ENCODE results near the gene GDPD2.

Gene GDPD2

GRCh38 chrX:70411475-70411874 lies 11.6 kb upstream of the GDPD2 start:
- no peak for DNase-seq
- H3K36me3 ChIP-seq (replicated peaks; ENCODE audit: insufficient read depth, low read length) = no peaks in the 10 kb centered on the region
- H3K4me1 ChIP-seq (ENCODE audit: low read length) = no peaks in the 10 kb centered on the region
- no peak overlapping the region for H3K9ac ChIP-seq (ENCODE audit: low read length)
- no peaks in the 10 kb centered on the region for H4K20me1 ChIP-seq (ENCODE audit: insufficient read depth, low read length)
- H3K9me2 ChIP-seq (replicated peaks; ENCODE audit: insufficient read depth, low read length) = no peaks in the 10 kb centered on the region
- H3K9me3 ChIP-seq (replicated peaks; ENCODE audit: insufficient read depth, low read length) = no peaks in the 10 kb centered on the region
- H3K4me2 ChIP-seq (ENCODE audit: low read depth, low read length) = no peak overlapping the region
- H3K27me3 ChIP-seq (replicated peaks; ENCODE audit: insufficient read depth, low read length) = no peaks in the 10 kb centered on the region
- TF ChIP-seq EZH2 (optimal IDR thresholded peaks at IDR 0.05; ENCODE audit: low read depth, low read length) = no peak
- TF ChIP-seq, protein P1, sequence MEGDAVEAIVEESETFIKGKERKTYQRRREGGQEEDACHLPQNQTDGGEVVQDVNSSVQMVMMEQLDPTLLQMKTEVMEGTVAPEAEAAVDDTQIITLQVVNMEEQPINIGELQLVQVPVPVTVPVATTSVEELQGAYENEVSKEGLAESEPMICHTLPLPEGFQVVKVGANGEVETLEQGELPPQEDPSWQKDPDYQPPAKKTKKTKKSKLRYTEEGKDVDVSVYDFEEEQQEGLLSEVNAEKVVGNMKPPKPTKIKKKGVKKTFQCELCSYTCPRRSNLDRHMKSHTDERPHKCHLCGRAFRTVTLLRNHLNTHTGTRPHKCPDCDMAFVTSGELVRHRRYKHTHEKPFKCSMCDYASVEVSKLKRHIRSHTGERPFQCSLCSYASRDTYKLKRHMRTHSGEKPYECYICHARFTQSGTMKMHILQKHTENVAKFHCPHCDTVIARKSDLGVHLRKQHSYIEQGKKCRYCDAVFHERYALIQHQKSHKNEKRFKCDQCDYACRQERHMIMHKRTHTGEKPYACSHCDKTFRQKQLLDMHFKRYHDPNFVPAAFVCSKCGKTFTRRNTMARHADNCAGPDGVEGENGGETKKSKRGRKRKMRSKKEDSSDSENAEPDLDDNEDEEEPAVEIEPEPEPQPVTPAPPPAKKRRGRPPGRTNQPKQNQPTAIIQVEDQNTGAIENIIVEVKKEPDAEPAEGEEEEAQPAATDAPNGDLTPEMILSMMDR (IDR thresholded peaks at IDR 0.05; ENCODE audit: low read length) = no peak
- H2AFZ ChIP-seq (ENCODE audit: low read length) = no peak overlapping the region
- H3K79me2 ChIP-seq (ENCODE audit: low read length) = no peaks in the 10 kb centered on the region
- no peak overlapping the region for H3K4me3 ChIP-seq (ENCODE audit: low read length)
- no peak overlapping the region for H3K27ac ChIP-seq (ENCODE audit: low read length)
- H3F3A ChIP-seq (ENCODE audit: insufficient read depth, low read length) = no peaks in the 10 kb centered on the region

GRCh38 chrX:70421618-70422017 lies 1.5 kb upstream of the GDPD2 start:
- Histone ChIP-seq H4K20me1 (ENCODE audit: insufficient read depth, low read length) (no peaks in the 10 kb centered on the region), H3K36me3 (replicated peaks; ENCODE audit: insufficient read depth, low read length) (no peaks in the 10 kb centered on the region), H3K9me3 (replicated peaks; ENCODE audit: insufficient read depth, low read length) (no peaks in the 10 kb centered on the region), H3K4me3 (ENCODE audit: low read length) (no peak overlapping the region), H3K27me3 (replicated peaks; ENCODE audit: insufficient read depth, low read length) (no peaks in the 10 kb centered on the region), H3K9me2 (replicated peaks; ENCODE audit: insufficient read depth, low read length) (no peaks in the 10 kb centered on the region), H2AFZ (ENCODE audit: low read length) (no peak overlapping the region), H3F3A (ENCODE audit: insufficient read depth, low read length) (no peaks in the 10 kb centered on the region), H3K4me1 (ENCODE audit: low read length) (no peaks in the 10 kb centered on the region), H3K79me2 (ENCODE audit: low read length) (no peaks in the 10 kb centered on the region), H3K9ac (ENCODE audit: low read length) (no peak overlapping the region), H3K4me2 (ENCODE audit: low read depth, low read length) (no peak overlapping the region), H3K27ac (ENCODE audit: low read length) (no peak overlapping the region)
- DNase-seq = no peak
- no peak for TF ChIP-seq EZH2phosphoT487 (IDR thresholded peaks at IDR 0.05; ENCODE audit: low read length)
- no peak for TF ChIP-seq EZH2 (optimal IDR thresholded peaks at IDR 0.05; ENCODE audit: low read depth, low read length)
- TF ChIP-seq, protein P1 (IDR thresholded peaks at IDR 0.05; ENCODE audit: low read length) = no peak

DNA sequence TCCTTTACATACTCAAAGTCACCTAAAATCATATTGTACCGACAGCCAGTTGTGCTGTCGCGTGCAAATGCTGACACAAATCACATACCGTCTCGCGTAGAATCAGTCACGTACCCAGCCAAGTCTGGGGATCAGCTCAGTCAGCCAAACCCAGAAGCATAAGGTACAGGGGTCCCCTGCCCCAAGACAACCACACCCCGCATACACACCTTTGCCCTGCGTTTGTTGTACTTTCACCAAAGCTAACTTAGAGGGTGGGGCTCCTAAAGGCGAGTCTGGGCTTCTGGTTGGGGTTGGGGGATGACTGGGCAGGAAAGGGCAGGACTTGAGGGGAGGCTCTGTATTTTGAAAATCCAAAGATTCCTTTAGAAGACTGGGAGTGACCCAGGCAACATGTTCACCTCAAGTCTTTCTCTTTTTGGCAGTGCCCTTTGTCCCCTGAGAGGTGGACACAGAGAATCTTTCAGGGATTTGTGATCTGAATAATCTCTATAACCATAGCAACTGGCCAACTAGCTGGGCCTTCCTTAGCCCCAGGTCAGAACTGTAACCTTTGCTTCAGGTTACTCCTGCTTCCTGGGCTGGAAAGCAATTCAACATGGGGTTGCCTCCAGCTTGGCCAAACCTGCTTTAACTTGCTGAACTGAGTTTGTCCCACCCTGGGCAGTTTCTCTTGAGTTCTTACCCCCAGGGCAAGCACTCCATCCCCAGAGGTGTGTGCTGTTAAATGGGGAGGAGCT lies 992 bp downstream of the GDPD2 start:
- H3K9ac ChIP-seq (ENCODE audit: low read length) = no peak overlapping the region
- TF ChIP-seq EZH2phosphoT487 (IDR thresholded peaks at IDR 0.05; ENCODE audit: low read length) (no peak), EZH2 (optimal IDR thresholded peaks at IDR 0.05; ENCODE audit: low read depth, low read length) (no peak)
- TF ChIP-seq, protein P1 (IDR thresholded peaks at IDR 0.05; ENCODE audit: low read length) = no peak
- no peaks in the 10 kb centered on the region for H3K9me3 ChIP-seq (replicated peaks; ENCODE audit: insufficient read depth, low read length)
- H3K27ac ChIP-seq (ENCODE audit: low read length) = no peak overlapping the region
- no peaks in the 10 kb centered on the region for H3K27me3 ChIP-seq (replicated peaks; ENCODE audit: insufficient read depth, low read length)
- no peak overlapping the region for H3K4me3 ChIP-seq (ENCODE audit: low read length)
- no peaks in the 10 kb centered on the region for H3K9me2 ChIP-seq (replicated peaks; ENCODE audit: insufficient read depth, low read length)
- no peaks in the 10 kb centered on the region for H4K20me1 ChIP-seq (ENCODE audit: insufficient read depth, low read length)
- no peak overlapping the region for H2AFZ ChIP-seq (ENCODE audit: low read length)
- no peaks in the 10 kb centered on the region for H3K79me2 ChIP-seq (ENCODE audit: low read length)
- no peak for DNase-seq
- H3K4me1 ChIP-seq (ENCODE audit: low read length) = no peaks in the 10 kb centered on the region
- no peaks in the 10 kb centered on the region for H3K36me3 ChIP-seq (replicated peaks; ENCODE audit: insufficient read depth, low read length)
- no peaks in the 10 kb centered on the region for H3F3A ChIP-seq (ENCODE audit: insufficient read depth, low read length)
- no peak overlapping the region for H3K4me2 ChIP-seq (ENCODE audit: low read depth, low read length)

Data from MM.1S (cell line).